Lung (tissue), 12 donors: Measurements from ENCODE around the gene ZRANB3. TPM values are rescaled to one million over a fixed set of nuclear protein-coding genes. Genes with fewer than 3 reads are reported as not detected.
"Not testable (repeated sequence)": the region's sequence is repeated elsewhere in the genome, so short reads cannot be mapped to it uniquely, and the experiment has no call there.

ENCODE experiments used
- ATAC-seq: fragments of 200-7000 bp; cut with Tn5 transposase; one replicate; pipeline ENCODE4 v1.9.1; 2020; ENCODE audit warnings: moderate number of reproducible peaks; ENCODE audit not compliant: insufficient read depth, low FRiP score
- DNase-seq, 3 donors: peaks; one replicate each; pipeline ENCODE4 v3.0.0-alpha.2; 2013 to 2017
- H3K27ac ChIP-seq, 2 donors: one replicate each; pipeline ENCODE4 v1.5.1; 2013; ENCODE audit warnings: mild to moderate bottlenecking in 2 of 2, moderate library complexity in 2 of 2, control low read depth in 1 of 2, inconsistent platforms in 1 of 2, low read depth in 1 of 2, low read length in 1 of 2
- H3K27me3 ChIP-seq, 3 donors: one replicate each; pipeline ENCODE4 v1.5.1; 2013; ENCODE audit warnings: low read length in 2 of 3; ENCODE audit not compliant: control insufficient read depth in 3 of 3, insufficient read depth in 3 of 3
- H3K36me3 ChIP-seq, 4 donors: one replicate each; pipeline ENCODE4 v1.5.1; 2013; ENCODE audit warnings: low read length in 4 of 4, mild to moderate bottlenecking in 1 of 4, moderate library complexity in 1 of 4; ENCODE audit not compliant: control insufficient read depth in 4 of 4, insufficient read depth in 4 of 4
- H3K4me1 ChIP-seq, 5 donors: one replicate each; pipeline ENCODE4 v1.5.1; 2013; ENCODE audit warnings: low read length in 5 of 5, mild to moderate bottlenecking in 2 of 5, moderate library complexity in 1 of 5; ENCODE audit not compliant: control insufficient read depth in 5 of 5, insufficient read depth in 5 of 5
- H3K4me3 ChIP-seq: one replicate; pipeline ENCODE4 v1.5.1; 2013; ENCODE audit warnings: mild to moderate bottlenecking, control low read depth, moderate library complexity
- H3K9ac ChIP-seq, 2 donors: one replicate each; pipeline ENCODE4 v1.5.1; 2013; ENCODE audit warnings: low read length in 2 of 2, control low read depth in 1 of 2; ENCODE audit not compliant: insufficient read depth in 1 of 2
- H3K9me3 ChIP-seq, 4 donors: one replicate each; pipeline ENCODE4 v1.5.1; 2013; ENCODE audit warnings: low read length in 3 of 4, mild to moderate bottlenecking in 1 of 4, moderate library complexity in 1 of 4; ENCODE audit not compliant: control insufficient read depth in 4 of 4, insufficient read depth in 3 of 4
- CTCF ChIP-seq: IDR thresholded peaks from 2 replicates; pipeline ENCODE4 v1.5.1; 2012; ENCODE audit warnings: mild to moderate bottlenecking; ENCODE audit errors: control extremely low read depth, extremely low read depth
- WGBS, 2 donors: extraction: QIAGEN DNeasy Blood & Tissue Kit; methylation state at CpG; one replicate each; pipeline ENCODE4 v1.1.7; 2013; 5-methylcytosine and 5-hydroxymethylcytosine counted together
- polyA plus RNA-seq, 2 donors: library from polyadenylated mRNA; stranded (reverse); fragments of 200-250 nt; gene quantifications; one replicate each; pipeline ENCODE4 v1.2.1, GENCODE V29; 2013
- total RNA-seq, 2 donors: library from RNA; depleted of rRNA in 1 of 2; stranded (reverse); fragments of >200 nt in 1 of 2; gene quantifications; one replicate each; pipeline ENCODE4 v1.2.1, GENCODE V29; 2014 to 2021
- donor health status: control.
- donor health status: control.
- donor health status: Bipolar disorder and iron deficiency.
- donor health status: healthy.
- donor health status: DM: yes; HTN: yes; CAD: no.

The ZRANB3 gene
- total and polyA plus RNA-seq, 4 donors: 1.3 to 14.9 (median 3.3) TPM

GRCh38 chr2:135525786-135526185, 5.2 kb downstream of the ZRANB3 start:
- Histone ChIP-seq H3K4me3 (no peak overlapping the region), H3K9me3 (no peaks in the 10 kb centered on the region), H3K36me3 (peaks cover 0 to 4% (median 1%) of the 10 kb centered on the region in 4 donors), H3K4me1 (peaks cover 0 to 8% (median 0%) of the 10 kb centered on the region in 5 donors), H3K27ac (no peak overlapping the region), H3K27me3 (no peaks in the 10 kb centered on the region), H3K9ac (no peak overlapping the region)
- WGBS, 2 donors: 100% methylated on average over 1 of the region's 1 CpG
- ATAC-seq (no peak), DNase-seq (no peak)
- TF ChIP-seq CTCF: no peak

DNA sequence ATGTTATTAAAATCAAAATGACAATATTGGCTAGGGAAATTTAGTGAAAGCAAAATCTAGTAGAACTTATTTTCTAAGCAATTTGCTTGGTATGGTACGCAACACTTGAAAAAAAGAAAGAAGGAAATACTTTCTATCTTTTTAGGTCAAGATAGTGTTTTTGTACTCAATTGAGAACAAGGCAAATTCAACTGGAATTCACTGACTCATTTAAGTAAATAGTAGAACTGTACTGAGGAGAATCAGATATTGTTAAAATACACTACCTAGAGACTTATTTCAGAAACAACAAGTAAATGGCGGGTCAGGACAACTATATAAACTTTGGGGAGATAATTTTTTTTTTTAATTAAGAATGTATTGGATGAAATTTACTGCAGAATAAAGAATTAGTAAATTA, 18.9 kb downstream of the ZRANB3 start:
- H3K27ac ChIP-seq: no peak overlapping the region
- TF ChIP-seq CTCF: no peak
- H3K9ac ChIP-seq: no peak overlapping the region
- H3K4me1 ChIP-seq: no peaks in the 10 kb centered on the region
- no peak for DNase-seq
- ATAC-seq: no peak
- no peak overlapping the region for H3K4me3 ChIP-seq
- WGBS, 2 donors: 96 to 99% methylated on average over 2 of the region's 2 CpGs
- H3K36me3 ChIP-seq: peaks cover 0 to 7% (median 0%) of the 10 kb centered on the region in 4 donors
- peaks cover 0 to 10% (median 2%) of the 10 kb centered on the region in 4 donors for H3K9me3 ChIP-seq
- no peaks in the 10 kb centered on the region for H3K27me3 ChIP-seq

GRCh38 chr2:135510577-135510976, 20.4 kb downstream of the ZRANB3 start:
- Histone ChIP-seq H3K4me3 (no peak overlapping the region), H3K36me3 (peaks cover 0 to 7% (median 0%) of the 10 kb centered on the region in 4 donors), H3K27ac (no peak overlapping the region), H3K9me3 (peaks cover 0 to 6% (median 2%) of the 10 kb centered on the region in 4 donors), H3K27me3 (no peaks in the 10 kb centered on the region), H3K9ac (no peak overlapping the region), H3K4me1 (no peaks in the 10 kb centered on the region)
- no peak for TF ChIP-seq CTCF
- 93 to 94% methylated on average over 5 of the region's 5 CpGs for WGBS, 2 donors
- ATAC-seq (no peak), DNase-seq (no peak)

- H3K36me3 ChIP-seq: peaks cover 0 to 2% (median 0%) of the 10 kb centered on the region in 4 donors
- H3K27ac ChIP-seq: no peak overlapping the region
- no peak overlapping the region for H3K4me3 ChIP-seq
- no peak for TF ChIP-seq CTCF
- H3K9ac ChIP-seq: no peak overlapping the region
- peaks cover 0 to 4% (median under 1%) of the 10 kb centered on the region in 4 donors for H3K9me3 ChIP-seq
- DNase-seq (no peak), ATAC-seq (no peak)
- H3K4me1 ChIP-seq: no peaks in the 10 kb centered on the region
- 84 to 91% methylated on average over 1 of the region's 1 CpG for WGBS, 2 donors
- H3K27me3 ChIP-seq: no peaks in the 10 kb centered on the region
Observed at GRCh38 chr2:135504811-135505210, 26.2 kb downstream of the ZRANB3 start.

GRCh38 chr2:135498588-135498987, 32.4 kb downstream of the ZRANB3 start:
- not testable (repeated sequence) for H3K27me3 ChIP-seq, H3K9ac ChIP-seq, H3K4me1 ChIP-seq, DNase-seq, H3K4me3 ChIP-seq, ATAC-seq, H3K36me3 ChIP-seq, H3K27ac ChIP-seq
- peaks cover 0 to 11% (median 4%) of the 10 kb centered on the region in 4 donors for H3K9me3 ChIP-seq
- WGBS, 2 donors: 96 to 97% methylated on average over 7 of the region's 7 CpGs
